Measurements from ENCODE around the gene CYTH1.

Gene CYTH1

DNA sequence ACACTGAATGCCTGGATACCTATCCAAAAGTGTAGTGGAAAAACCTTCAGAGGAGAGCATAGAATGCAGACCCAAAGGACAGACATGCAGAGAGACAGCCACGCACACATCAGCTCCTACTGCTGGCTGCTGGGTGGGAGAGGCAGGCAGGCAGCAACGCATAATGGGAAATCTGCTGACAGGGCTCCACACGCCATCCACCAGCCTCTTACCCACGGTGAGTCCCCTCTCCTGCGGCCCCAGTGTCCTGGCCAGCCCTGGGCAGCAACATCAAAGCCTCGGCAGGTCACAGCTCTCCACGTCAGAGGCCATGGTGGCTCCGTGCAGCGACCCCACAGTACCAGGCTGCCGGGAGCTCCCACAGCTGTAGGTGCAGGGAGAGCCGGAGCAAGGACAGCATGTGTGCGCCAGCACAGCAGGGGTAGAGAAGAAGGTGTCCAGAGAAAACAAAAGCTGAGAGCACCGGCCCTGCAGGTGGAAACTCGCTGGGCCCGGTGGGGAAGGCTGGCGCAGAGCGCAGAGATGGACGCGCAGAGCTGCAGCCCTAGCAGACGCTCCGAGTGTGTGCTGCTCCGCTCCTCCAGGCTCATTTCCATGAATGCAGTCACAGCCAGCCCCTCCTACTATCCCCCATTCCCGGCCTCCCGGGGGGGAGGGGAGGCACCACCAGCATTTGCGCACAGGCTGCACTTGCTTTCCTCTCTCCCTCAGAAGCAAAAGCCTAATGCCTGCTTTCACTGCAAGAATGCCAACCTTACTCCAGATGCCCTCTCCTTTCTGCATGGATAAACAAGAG is 58.9 kb downstream of the CYTH1 start (continued):
- TF ChIP-seq ZNF76 (tag by site-specific recombination; IDR thresholded peaks at IDR 0.05; ENCODE audit: borderline replicate concordance, low read depth) (no peak), ZBTB21 (tag by site-specific recombination; IDR thresholded peaks at IDR 0.05) (no peak), TRIM28 (IDR thresholded peaks at IDR 0.05; ENCODE audit: borderline replicate concordance, low read length) (no peak), ZNF394 (tag by site-specific recombination; IDR thresholded peaks at IDR 0.05; ENCODE audit: borderline replicate concordance) (peak; percentile 31; the same call in 1 of the 2 replicates), ZNF549 (tag by site-specific recombination; IDR thresholded peaks at IDR 0.05) (no peak), ZNF623 (tag by site-specific recombination; IDR thresholded peaks at IDR 0.05) (no peak), EGR2 (tag by site-specific recombination; IDR thresholded peaks at IDR 0.05; ENCODE audit: low read depth) (no peak), ZNF140 (tag by site-specific recombination; IDR thresholded peaks at IDR 0.05) (no peak), ZNF658 (tag by site-specific recombination; IDR thresholded peaks at IDR 0.05) (no peak), ZNF830 (tag by site-specific recombination; IDR thresholded peaks at IDR 0.05; ENCODE audit: low read depth) (no peak), ZFP3 (tag by site-specific recombination; IDR thresholded peaks at IDR 0.05; ENCODE audit: low read depth) (no peak), ZSCAN16 (tag by site-specific recombination; IDR thresholded peaks at IDR 0.05) (no peak), ZNF239 (tag by site-specific recombination; IDR thresholded peaks at IDR 0.05) (no peak), SP3 (tag by site-specific recombination; IDR thresholded peaks at IDR 0.05) (peak; percentile 31; the same call in 1 of the 2 replicates), FEZF1 (tag by site-specific recombination; IDR thresholded peaks at IDR 0.05) (no peak), ZBTB20 (tag by site-specific recombination; IDR thresholded peaks at IDR 0.05) (no peak), KLF16 (tag by site-specific recombination; IDR thresholded peaks at IDR 0.05) (no peak), ZNF132 (tag by site-specific recombination; IDR thresholded peaks at IDR 0.05; ENCODE audit: borderline replicate concordance) (no peak), ZFHX2 (tag by site-specific recombination; conservative IDR thresholded peaks at IDR 0.05) (no peak), SCRT2 (tag by site-specific recombination; IDR thresholded peaks at IDR 0.05) (no peak), SCRT1 (tag by site-specific recombination; IDR thresholded peaks at IDR 0.05; ENCODE audit: borderline replicate concordance) (no peak), ZIC2 (tag by site-specific recombination; IDR thresholded peaks at IDR 0.05) (peak; percentile 100), ZNF112 (tag by site-specific recombination; IDR thresholded peaks at IDR 0.05) (no peak), ZNF366 (tag by site-specific recombination; conservative IDR thresholded peaks at IDR 0.05) (peak; percentile 36; the same call in 1 of the 2 replicates), SP2 (tag by site-specific recombination; IDR thresholded peaks at IDR 0.05) (no peak), ZNF664 (tag by site-specific recombination; IDR thresholded peaks at IDR 0.05) (no peak), ZSCAN5A (tag by site-specific recombination; IDR thresholded peaks at IDR 0.05) (no peak), PATZ1 (tag by site-specific recombination; IDR thresholded peaks at IDR 0.05) (peak; percentile 73), GLIS1 (tag by site-specific recombination; IDR thresholded peaks at IDR 0.05) (peak; percentile 55), ZNF701 (tag by site-specific recombination; IDR thresholded peaks at IDR 0.05) (no peak), ZNF580 (tag by site-specific recombination; IDR thresholded peaks at IDR 0.05) (no peak), ZNF48 (tag by site-specific recombination; IDR thresholded peaks at IDR 0.05) (no peak), RBAK (tag by site-specific recombination; IDR thresholded peaks at IDR 0.05) (no peak), ZNF341 (tag by site-specific recombination; IDR thresholded peaks at IDR 0.05; ENCODE audit: low read depth) (no peak; the same call in 1 of the 2 replicates), ZFP69B (tag by site-specific recombination; IDR thresholded peaks at IDR 0.05) (no peak)
- TF ChIP-seq, protein P1, sequence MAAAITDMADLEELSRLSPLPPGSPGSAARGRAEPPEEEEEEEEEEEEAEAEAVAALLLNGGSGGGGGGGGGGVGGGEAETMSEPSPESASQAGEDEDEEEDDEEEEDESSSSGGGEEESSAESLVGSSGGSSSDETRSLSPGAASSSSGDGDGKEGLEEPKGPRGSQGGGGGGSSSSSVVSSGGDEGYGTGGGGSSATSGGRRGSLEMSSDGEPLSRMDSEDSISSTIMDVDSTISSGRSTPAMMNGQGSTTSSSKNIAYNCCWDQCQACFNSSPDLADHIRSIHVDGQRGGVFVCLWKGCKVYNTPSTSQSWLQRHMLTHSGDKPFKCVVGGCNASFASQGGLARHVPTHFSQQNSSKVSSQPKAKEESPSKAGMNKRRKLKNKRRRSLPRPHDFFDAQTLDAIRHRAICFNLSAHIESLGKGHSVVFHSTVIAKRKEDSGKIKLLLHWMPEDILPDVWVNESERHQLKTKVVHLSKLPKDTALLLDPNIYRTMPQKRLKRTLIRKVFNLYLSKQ (tag by site-specific recombination; IDR thresholded peaks at IDR 0.05; ENCODE audit: borderline replicate concordance) = no peak
- TF ChIP-seq, protein P2, sequence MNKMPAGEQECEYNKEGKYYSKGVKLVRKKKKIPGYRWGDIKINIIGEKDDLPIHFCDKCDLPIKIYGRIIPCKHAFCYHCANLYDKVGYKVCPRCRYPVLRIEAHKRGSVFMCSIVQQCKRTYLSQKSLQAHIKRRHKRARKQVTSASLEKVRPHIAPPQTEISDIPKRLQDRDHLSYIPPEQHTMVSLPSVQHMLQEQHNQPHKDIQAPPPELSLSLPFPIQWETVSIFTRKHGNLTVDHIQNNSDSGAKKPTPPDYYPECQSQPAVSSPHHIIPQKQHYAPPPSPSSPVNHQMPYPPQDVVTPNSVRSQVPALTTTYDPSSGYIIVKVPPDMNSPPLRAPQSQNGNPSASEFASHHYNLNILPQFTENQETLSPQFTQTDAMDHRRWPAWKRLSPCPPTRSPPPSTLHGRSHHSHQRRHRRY (tag by site-specific recombination; IDR thresholded peaks at IDR 0.05) = no peak

All from HEK293 (cell line).